Tibial nerve (tissue), 4 donors: ENCODE measurements around the gene MCC.

ENCODE experiments used
- EP300 ChIP-seq, 2 donors: sonication (generic); formaldehyde crosslinking; IDR thresholded peaks; one replicate each; pipeline ENCODE4 v1.6.1; 2017; ENCODE audit warnings: antibody characterized with exemption in 2 of 2, mild to moderate bottlenecking in 1 of 2
- POLR2A ChIP-seq, 2 donors: fragments of 450-650 bp; IDR thresholded peaks; one replicate each; pipeline ENCODE4 v1.6.1; 2017; ENCODE audit warnings: antibody characterized with exemption in 2 of 2, mild to moderate bottlenecking in 2 of 2, moderate library complexity in 2 of 2
- TF ChIP-seq, protein P1 (sequence below), 5 experiments: fragments of 200-600 bp in 3 of 5; fragments of 450-650 bp in 2 of 5; sonication (generic) in 3 of 5; IDR thresholded peaks; one replicate each; pipeline ENCODE4 v1.5.1; 2016 to 2019; ENCODE audit warnings: antibody characterized with exemption in 5 of 5, mild to moderate bottlenecking in 3 of 5, moderate library complexity in 2 of 5

DNA sequence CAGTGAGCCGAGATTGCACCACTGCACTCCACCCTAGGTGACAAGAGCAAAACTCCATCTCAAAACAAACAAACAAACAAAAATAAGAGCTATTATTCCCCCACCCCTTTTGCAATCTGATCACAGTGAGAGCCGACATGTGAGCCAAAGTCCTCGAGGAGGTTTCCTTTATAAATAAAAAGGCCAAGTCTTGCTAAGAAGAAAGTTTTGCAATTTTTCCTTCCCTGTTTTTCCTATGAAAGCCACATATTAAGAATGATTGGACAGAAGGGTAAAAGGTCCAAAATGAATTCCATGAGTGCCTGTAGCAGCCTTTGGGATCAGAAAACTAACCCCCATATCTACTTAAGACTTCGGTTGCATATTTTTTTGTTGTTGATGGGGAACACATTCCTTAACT, 233.1 kb downstream of the MCC start:
- TF ChIP-seq, protein P1, sequence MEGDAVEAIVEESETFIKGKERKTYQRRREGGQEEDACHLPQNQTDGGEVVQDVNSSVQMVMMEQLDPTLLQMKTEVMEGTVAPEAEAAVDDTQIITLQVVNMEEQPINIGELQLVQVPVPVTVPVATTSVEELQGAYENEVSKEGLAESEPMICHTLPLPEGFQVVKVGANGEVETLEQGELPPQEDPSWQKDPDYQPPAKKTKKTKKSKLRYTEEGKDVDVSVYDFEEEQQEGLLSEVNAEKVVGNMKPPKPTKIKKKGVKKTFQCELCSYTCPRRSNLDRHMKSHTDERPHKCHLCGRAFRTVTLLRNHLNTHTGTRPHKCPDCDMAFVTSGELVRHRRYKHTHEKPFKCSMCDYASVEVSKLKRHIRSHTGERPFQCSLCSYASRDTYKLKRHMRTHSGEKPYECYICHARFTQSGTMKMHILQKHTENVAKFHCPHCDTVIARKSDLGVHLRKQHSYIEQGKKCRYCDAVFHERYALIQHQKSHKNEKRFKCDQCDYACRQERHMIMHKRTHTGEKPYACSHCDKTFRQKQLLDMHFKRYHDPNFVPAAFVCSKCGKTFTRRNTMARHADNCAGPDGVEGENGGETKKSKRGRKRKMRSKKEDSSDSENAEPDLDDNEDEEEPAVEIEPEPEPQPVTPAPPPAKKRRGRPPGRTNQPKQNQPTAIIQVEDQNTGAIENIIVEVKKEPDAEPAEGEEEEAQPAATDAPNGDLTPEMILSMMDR (IDR thresholded peaks at IDR 0.05) = no peak
- TF ChIP-seq POLR2A (IDR thresholded peaks at IDR 0.05) = no peak
- TF ChIP-seq EP300 (IDR thresholded peaks at IDR 0.05) = peak in 1 of 2 donors; percentile 65
